ENCODE measurements around the gene GIGYF2.
"Not testable (repeated sequence)": the region's sequence is repeated elsewhere in the genome, so short reads cannot be mapped to it uniquely, and the experiment has no call there.

DNA sequence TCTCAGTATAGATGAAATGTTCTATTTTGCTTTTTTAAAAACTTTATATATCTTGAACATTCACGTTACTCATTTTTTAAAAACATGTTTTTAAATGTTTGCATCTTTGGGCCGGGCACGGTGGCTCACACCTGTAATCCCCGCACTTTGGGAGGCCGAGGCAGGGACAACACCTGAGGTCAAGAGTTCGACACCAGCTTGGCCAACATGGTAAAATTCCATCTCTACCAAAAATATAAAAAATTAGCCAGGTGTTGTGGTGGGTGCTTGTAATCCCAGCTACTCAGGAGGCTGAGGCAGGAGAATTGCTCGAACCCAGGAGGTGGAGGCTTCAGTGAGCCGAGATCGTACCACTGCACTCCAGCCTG lies 210.6 kb downstream of the GIGYF2 start:
- TF ChIP-seq, protein P1, sequence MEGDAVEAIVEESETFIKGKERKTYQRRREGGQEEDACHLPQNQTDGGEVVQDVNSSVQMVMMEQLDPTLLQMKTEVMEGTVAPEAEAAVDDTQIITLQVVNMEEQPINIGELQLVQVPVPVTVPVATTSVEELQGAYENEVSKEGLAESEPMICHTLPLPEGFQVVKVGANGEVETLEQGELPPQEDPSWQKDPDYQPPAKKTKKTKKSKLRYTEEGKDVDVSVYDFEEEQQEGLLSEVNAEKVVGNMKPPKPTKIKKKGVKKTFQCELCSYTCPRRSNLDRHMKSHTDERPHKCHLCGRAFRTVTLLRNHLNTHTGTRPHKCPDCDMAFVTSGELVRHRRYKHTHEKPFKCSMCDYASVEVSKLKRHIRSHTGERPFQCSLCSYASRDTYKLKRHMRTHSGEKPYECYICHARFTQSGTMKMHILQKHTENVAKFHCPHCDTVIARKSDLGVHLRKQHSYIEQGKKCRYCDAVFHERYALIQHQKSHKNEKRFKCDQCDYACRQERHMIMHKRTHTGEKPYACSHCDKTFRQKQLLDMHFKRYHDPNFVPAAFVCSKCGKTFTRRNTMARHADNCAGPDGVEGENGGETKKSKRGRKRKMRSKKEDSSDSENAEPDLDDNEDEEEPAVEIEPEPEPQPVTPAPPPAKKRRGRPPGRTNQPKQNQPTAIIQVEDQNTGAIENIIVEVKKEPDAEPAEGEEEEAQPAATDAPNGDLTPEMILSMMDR (IDR thresholded peaks at IDR 0.05): not testable (repeated sequence)
- not testable (repeated sequence) for TF ChIP-seq TAF1 (IDR thresholded peaks at IDR 0.05; ENCODE audit: borderline replicate concordance, low read depth, low read length); EZH2phosphoT487 (IDR thresholded peaks at IDR 0.05; ENCODE audit: borderline replicate concordance, low read depth); CHD2 (IDR thresholded peaks at IDR 0.05; ENCODE audit: low read length, partially characterized antibody); YY1 (IDR thresholded peaks at IDR 0.05; ENCODE audit: low read depth); ELF1 (IDR thresholded peaks at IDR 0.05); FOXJ3 (CRISPR knock-in tag; IDR thresholded peaks at IDR 0.05); POLR2AphosphoS5 (IDR thresholded peaks at IDR 0.05; ENCODE audit: low read depth, low read length); EP300 (IDR thresholded peaks at IDR 0.05; ENCODE audit: borderline replicate concordance in 1 of 2, low read depth in 1 of 2, low read length in 1 of 2)
- TF ChIP-seq, protein P2, sequence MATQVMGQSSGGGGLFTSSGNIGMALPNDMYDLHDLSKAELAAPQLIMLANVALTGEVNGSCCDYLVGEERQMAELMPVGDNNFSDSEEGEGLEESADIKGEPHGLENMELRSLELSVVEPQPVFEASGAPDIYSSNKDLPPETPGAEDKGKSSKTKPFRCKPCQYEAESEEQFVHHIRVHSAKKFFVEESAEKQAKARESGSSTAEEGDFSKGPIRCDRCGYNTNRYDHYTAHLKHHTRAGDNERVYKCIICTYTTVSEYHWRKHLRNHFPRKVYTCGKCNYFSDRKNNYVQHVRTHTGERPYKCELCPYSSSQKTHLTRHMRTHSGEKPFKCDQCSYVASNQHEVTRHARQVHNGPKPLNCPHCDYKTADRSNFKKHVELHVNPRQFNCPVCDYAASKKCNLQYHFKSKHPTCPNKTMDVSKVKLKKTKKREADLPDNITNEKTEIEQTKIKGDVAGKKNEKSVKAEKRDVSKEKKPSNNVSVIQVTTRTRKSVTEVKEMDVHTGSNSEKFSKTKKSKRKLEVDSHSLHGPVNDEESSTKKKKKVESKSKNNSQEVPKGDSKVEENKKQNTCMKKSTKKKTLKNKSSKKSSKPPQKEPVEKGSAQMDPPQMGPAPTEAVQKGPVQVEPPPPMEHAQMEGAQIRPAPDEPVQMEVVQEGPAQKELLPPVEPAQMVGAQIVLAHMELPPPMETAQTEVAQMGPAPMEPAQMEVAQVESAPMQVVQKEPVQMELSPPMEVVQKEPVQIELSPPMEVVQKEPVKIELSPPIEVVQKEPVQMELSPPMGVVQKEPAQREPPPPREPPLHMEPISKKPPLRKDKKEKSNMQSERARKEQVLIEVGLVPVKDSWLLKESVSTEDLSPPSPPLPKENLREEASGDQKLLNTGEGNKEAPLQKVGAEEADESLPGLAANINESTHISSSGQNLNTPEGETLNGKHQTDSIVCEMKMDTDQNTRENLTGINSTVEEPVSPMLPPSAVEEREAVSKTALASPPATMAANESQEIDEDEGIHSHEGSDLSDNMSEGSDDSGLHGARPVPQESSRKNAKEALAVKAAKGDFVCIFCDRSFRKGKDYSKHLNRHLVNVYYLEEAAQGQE (IDR thresholded peaks at IDR 0.05; ENCODE audit: low read depth, low read length): not testable (repeated sequence)
- TF ChIP-seq, protein P3, sequence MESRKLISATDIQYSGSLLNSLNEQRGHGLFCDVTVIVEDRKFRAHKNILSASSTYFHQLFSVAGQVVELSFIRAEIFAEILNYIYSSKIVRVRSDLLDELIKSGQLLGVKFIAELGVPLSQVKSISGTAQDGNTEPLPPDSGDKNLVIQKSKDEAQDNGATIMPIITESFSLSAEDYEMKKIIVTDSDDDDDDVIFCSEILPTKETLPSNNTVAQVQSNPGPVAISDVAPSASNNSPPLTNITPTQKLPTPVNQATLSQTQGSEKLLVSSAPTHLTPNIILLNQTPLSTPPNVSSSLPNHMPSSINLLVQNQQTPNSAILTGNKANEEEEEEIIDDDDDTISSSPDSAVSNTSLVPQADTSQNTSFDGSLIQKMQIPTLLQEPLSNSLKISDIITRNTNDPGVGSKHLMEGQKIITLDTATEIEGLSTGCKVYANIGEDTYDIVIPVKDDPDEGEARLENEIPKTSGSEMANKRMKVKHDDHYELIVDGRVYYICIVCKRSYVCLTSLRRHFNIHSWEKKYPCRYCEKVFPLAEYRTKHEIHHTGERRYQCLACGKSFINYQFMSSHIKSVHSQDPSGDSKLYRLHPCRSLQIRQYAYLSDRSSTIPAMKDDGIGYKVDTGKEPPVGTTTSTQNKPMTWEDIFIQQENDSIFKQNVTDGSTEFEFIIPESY (IDR thresholded peaks at IDR 0.05; ENCODE audit: borderline replicate concordance, low read depth): not testable (repeated sequence)
